DMS53 (cell line): ENCODE measurements around the gene CDK5R2.
A peak's percentile ranks its signal among the peaks of the same experiment; 100 is the strongest.

Experiments
- DNase-seq: peaks from one replicate; lab custom pipeline; 2025; lab: John Stamatoyannopoulos, UW

Gene CDK5R2

GRCh38 chr2:219002395-219003266, 43.2 kb downstream of the CDK5R2 start:
- DNase-seq, result peak; percentile 96

- no peak for DNase-seq
Measured at GRCh38 chr2:219003267-219003634, 43.8 kb downstream of the CDK5R2 start.

- DNase-seq, result no peak
Measured at GRCh38 chr2:219003979-219004378, 44.5 kb downstream of the CDK5R2 start.

GRCh38 chr2:219009294-219009693, 49.8 kb downstream of the CDK5R2 start:
- DNase-seq, result no peak

DNA sequence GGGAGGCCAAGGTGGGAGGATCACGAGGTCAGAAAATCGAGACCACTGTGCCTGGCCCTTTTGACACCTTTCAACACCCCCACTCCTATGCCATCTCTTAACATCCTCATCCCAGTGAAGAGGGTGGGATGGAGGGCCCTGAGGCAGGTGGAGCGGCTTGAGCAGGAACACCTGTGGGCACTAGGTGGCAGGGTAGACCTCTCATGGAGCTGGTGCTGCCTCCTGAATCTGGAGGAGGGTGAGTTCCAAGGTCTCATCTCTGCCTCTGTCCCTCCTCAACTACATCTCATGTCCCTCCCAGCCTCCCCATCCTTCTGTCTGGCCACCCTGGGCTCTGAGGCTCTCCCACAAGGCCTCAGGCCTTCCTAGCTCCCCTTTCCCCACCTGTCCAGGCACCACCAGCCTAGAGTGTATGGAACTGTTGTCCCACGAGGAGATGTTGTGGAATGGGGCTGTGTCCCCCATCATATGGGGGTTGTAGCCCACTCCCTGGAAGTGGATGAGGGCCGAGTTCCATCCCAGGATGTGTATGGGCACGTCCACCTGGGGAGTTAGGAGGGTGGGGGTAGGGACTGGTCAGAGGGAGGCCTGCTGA, 50.8 kb downstream of the CDK5R2 start:
- peak; percentile 67 for DNase-seq

- no peak for DNase-seq
Measured at GRCh38 chr2:219010873-219011272, 51.4 kb downstream of the CDK5R2 start.
